ENCODE measurements around the gene NDUFA13. TPM values are rescaled to one million over a fixed set of nuclear protein-coding genes. Genes with fewer than 3 reads are reported as not detected.
A peak's percentile ranks its signal among the peaks of the same experiment; 100 is the strongest.

The NDUFA13 gene
- total and polyA plus RNA-seq, 7 donors, result 274 to 648 (median 534) TPM

GRCh38 chr19:19537075-19538048 lies 21.3 kb downstream of the NDUFA13 start:
- WGBS, 3 donors, result 30 to 33% (median 30%) methylated on average over 40 to 59 of the region's 59 CpGs
- Histone ChIP-seq H3K36me3 (ENCODE audit: insufficient read depth in 1 of 2, low read depth in 1 of 2) (no peaks in the 10 kb centered on the region), H3K4me1 (peaks cover 15% of the 10 kb centered on the region), H3K27ac (no peak overlapping the region), H3K9me3 (no peaks in the 10 kb centered on the region), H3K4me3 (peak overlapping the region; percentile 42), H3K27me3 (ENCODE audit: insufficient read depth in 3 of 3, low read length in 2 of 3) (peaks cover 0 to 51% (median 35%) of the 10 kb centered on the region in 3 donors)
- ATAC-seq, result no peak
- no peak for TF ChIP-seq CTCF (IDR thresholded peaks at IDR 0.05)
- DNase-seq, result no peak
- intact Hi-C loops (cut with DNase I), result no loop called here

GRCh38 chr19:19538061-19538784 lies 22.2 kb downstream of the NDUFA13 start, which contains the start of gene CILP2:
Gene CILP2 (plus strand): TSS chr19:19538265. CDS start chr19:19538350, 85 bp downstream.
- Histone ChIP-seq H3K9me3 (no peaks in the 10 kb centered on the region), H3K4me3 (peak within 1 kb of the TSS; percentile 42), H3K27ac (no peak within 1 kb of the TSS), H3K4me1 (peaks cover 12% of the 10 kb centered on the region), H3K27me3 (ENCODE audit: insufficient read depth in 3 of 3, low read length in 2 of 3) (peaks cover 0 to 60% (median 40%) of the 10 kb centered on the region in 3 donors), H3K36me3 (ENCODE audit: insufficient read depth in 1 of 2, low read depth in 1 of 2) (no peaks in the 10 kb centered on the region)
- peak; percentile 54 to 61 for DNase-seq
- WGBS, 3 donors, result 1 to 4% (median 2%) methylated on average over 35 to 56 of the region's 56 CpGs
- ATAC-seq, result peak in 3 of 4 donors; percentile 29 to 33 (median 29)
- no peak for TF ChIP-seq CTCF (IDR thresholded peaks at IDR 0.05)
- intact Hi-C loops (cut with DNase I), result no loop called here

- 17 to 28% (median 20%) methylated on average over 7 of the region's 7 CpGs for WGBS, 3 donors
- no peak overlapping the region for H3K27ac ChIP-seq
- ATAC-seq (no peak), DNase-seq (no peak)
- no peaks in the 10 kb centered on the region for H3K9me3 ChIP-seq
- intact Hi-C loops (cut with DNase I), result no loop called here
- no peak overlapping the region for H3K4me3 ChIP-seq
- no peaks in the 10 kb centered on the region for H3K36me3 ChIP-seq (ENCODE audit: insufficient read depth in 1 of 2, low read depth in 1 of 2)
- TF ChIP-seq CTCF (IDR thresholded peaks at IDR 0.05), result no peak
- H3K27me3 ChIP-seq (ENCODE audit: insufficient read depth in 3 of 3, low read length in 2 of 3), result peaks cover 0 to 65% (median 40%) of the 10 kb centered on the region in 3 donors
- peaks cover 12% of the 10 kb centered on the region for H3K4me1 ChIP-seq
These were observed 22.8 kb downstream of the NDUFA13 start for GRCh38 chr19:19538785-19539166.

- intact Hi-C loops (cut with DNase I), result no loop called here
- peaks cover 12% of the 10 kb centered on the region for H3K4me1 ChIP-seq
- no peak for TF ChIP-seq CTCF (IDR thresholded peaks at IDR 0.05)
- no peaks in the 10 kb centered on the region for H3K36me3 ChIP-seq (ENCODE audit: insufficient read depth in 1 of 2, low read depth in 1 of 2)
- DNase-seq (no peak), ATAC-seq (no peak)
- no peak overlapping the region for H3K27ac ChIP-seq
- no peaks in the 10 kb centered on the region for H3K9me3 ChIP-seq
- no peak overlapping the region for H3K4me3 ChIP-seq
- 37 to 51% (median 47%) methylated on average over 19 of the region's 19 CpGs for WGBS, 3 donors
- peaks cover 0 to 67% (median 42%) of the 10 kb centered on the region in 3 donors for H3K27me3 ChIP-seq (ENCODE audit: insufficient read depth in 3 of 3, low read length in 2 of 3)
These were observed 23.7 kb downstream of the NDUFA13 start for GRCh38 chr19:19539698-19540063.
